HG03457 (cell line): ENCODE data around the gene PSMA7.
"Not testable (repeated sequence)": the region's sequence is repeated elsewhere in the genome, so short reads cannot be mapped to it uniquely, and the experiment has no call there.

Experiments
- ATAC-seq: cut with Tn5 transposase; IDR thresholded peaks from one replicate; pipeline ENCODE4 v1.9.1; 2021; ENCODE audit warnings: moderate number of reproducible peaks; ENCODE audit not compliant: unreplicated experiment

Gene PSMA7

GRCh38 chr20:62121776-62122653 is 21.2 kb downstream of the PSMA7 start, which contains the start of gene LSM14B:
TSS of gene LSM14B (plus strand) at chr20:62122475. CDS start at chr20:62122667, 192 bp downstream.
- peak; percentile 67 for ATAC-seq

- ATAC-seq: peak; percentile 8
Measured at GRCh38 chr20:62120990-62121775, 22.0 kb downstream of the PSMA7 start.

GRCh38 chr20:62120365-62120762 is 22.8 kb downstream of the PSMA7 start:
- no peak for ATAC-seq

- ATAC-seq: no peak
Measured at GRCh38 chr20:62119591-62120364, 23.4 kb downstream of the PSMA7 start.

DNA sequence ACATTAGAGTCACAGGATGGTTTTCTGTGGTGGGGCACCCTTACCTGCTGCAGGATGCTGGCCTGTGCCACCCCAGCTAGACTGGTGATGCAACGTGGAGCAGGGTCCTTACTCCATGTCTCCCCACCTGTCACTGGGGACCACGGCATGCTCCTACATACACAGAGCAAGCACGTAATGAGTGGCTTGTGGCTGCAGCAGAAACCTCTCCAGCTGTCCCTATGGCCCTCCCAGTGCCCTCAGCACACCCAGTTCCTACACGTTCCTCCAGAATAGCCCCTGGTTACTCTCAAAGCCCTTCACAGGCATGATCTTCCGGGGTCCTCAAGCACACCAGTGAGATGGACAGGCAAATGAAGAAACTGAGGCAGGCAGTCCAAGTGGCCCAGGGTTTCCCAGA is 24.1 kb downstream of the PSMA7 start:
- no peak for ATAC-seq

- ATAC-seq: no peak
Measured at GRCh38 chr20:62118113-62119043, 24.8 kb downstream of the PSMA7 start.

DNA sequence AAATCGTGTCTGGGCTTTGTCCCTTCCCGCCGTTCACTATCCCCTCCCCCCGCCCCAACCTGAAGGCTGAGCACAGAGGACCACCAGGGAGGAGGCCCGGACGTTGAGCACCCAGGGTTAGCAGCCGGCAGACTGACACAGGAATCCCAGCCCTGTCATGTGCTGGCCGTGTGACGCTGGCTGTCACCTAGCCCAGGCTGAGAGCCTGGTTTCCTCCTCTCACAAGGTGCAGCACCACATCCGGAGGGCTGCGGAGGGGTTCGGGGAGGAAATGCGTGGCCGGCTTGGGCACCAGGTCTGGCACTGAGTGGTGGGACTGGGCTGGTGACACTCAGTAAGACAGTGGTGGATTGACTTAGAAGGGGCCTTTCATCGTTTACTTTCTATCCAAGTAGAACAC is 25.5 kb downstream of the PSMA7 start:
- no peak for ATAC-seq

DNA sequence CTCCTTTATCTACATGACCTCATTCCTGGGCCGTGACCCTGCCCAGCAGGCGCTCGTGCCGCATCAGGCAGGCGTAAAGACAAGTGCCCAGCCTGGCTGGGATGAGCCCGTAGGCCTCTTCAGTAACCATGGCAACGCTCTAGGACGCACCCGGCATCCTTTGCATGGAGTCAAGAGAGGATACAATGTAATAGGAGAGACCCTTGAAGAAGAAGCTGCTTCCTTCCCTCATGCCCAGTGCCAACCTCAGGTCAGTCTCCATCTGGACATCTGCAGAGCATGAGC is 25.9 kb downstream of the PSMA7 start:
- no peak for ATAC-seq

DNA sequence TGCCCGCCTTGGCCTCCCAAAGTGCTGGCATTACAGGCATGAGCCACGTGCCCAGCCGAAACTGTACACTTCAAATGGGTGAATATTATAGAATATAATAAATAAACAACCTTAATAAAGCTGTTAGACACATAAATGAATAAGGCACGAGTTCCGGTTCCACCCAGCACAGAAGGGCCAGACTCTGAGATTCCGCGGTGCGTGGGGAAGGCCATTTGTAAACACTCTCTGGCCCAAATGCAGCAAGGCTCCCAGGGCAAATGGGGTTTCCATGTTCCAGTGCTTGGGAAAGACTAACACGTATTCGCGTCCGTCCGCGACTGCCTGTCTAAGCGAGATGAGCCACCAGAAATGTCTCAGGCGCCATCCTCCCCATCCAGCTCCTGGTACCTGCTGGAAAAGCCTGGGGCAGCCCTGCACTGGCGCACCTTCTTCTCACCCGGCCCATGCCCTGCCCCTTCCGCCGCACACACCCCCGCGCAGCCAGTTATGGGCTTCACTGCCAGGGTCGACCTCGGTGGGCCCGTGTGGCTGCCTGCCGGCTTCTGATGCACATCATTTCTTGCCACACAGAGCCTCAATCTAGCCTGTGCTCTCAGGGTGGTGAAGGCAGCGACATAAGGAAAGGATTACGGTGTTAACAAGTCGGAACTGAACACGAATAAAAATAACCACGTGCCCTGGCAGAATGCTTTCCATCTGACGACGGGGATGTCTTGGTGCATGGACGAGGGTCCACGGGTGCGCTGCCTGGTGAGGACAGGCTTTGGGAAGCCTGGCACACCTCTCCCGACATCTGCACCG is 26.4 kb downstream of the PSMA7 start:
- no peak for ATAC-seq

DNA sequence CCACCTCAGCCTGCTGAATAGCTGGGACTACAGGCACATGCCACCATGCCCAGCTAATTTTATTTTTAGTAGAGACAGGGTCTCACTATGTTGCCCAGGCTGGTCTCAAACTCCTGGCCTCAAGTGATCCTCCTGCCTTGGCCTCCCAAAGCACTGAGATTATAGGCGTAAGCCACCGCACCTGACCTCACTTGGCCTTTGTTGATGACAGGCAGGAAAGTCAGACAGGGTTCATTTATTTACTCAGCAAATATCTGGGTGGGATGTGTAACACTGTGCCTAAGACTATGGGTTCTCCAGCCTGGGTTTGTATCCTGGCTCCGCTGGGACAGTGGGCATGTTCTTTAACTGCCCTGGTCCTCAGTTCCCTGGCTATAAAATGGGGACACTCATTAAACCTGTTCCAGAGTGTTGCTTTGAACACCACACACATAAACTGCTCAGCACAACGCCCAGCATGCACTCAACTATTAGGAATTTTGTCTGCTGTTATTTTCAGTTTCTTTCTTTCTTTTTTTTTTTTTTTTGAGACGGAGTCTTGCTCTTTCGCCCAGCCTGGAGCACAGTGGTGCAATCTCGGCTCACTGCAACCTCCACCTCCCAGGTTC is 27.3 kb downstream of the PSMA7 start:
- ATAC-seq: not testable (repeated sequence)

DNA sequence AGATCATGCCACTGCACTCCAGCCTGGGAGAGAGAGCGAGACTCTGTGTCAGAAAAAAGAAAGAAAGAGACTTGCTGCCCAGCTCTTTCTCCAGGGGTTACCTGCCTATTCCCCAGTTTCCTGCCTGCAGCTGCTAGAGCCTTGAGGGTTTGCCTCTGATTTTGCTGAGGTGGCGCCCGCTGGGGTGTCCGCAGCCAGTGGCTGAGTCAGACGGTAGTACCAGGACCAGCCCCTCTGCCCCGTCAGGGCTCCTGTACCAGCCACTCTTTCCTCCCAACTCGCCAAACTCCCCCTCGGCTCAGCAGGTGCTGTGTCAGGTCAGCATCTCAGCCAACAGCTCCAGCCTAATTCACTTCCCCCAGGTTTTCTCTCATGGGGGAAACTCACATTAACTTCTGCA is 28.3 kb downstream of the PSMA7 start:
- no peak for ATAC-seq

DNA sequence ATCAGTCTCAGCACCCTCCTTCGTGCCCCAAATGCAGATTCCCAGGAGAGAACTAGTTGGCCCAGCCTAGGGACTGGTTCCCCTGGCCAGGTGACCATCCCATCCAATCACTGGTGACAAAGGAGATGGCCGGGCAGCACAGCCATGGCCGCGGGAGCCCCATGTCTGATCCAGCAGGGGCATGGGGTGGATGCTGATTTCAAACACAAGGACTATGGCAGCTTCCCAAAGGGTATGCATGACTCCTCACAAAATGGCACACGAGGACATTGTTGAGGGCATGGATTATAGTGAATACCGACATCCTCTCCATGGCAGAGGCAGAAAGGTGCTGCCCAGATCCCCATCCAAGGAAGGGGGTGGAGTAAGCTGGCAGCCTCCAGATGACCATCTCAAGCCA is 30.8 kb downstream of the PSMA7 start:
- ATAC-seq: no peak

- ATAC-seq: no peak
Measured at GRCh38 chr20:62111148-62111547, 32.0 kb downstream of the PSMA7 start.

GRCh38 chr20:62105592-62105991 is 37.6 kb downstream of the PSMA7 start:
- no peak for ATAC-seq

- no peak for ATAC-seq
Measured at GRCh38 chr20:62104791-62105345, 38.3 kb downstream of the PSMA7 start.

DNA sequence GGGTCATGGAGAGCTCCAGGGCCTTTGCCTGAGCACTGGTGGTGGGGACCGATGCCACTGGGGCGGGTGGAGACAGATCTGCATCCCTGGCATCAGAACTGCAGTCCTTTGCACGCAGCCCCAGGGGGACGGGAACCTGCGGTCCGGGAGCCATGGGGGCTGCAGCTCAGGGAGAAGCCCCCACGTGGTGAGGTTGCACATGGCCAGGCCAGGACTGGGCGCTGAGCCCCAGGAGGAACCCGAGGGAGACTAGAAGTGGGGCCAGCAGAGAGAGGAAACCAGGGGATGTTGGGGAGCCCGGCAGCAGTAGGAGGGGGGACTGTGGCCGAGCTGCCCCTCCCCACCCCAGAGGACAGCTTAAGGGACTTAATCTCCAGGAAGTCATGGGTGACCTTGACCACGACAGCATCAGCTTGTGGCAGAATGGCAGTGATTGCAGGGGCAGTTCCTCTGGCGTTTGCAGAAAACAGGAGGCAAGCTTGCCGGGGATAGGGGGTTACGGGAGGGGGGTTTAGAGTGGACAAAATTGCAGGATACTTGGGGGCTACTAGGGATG is 38.9 kb downstream of the PSMA7 start:
- ATAC-seq: no peak

GRCh38 chr20:62103508-62104233 is 39.5 kb downstream of the PSMA7 start:
- ATAC-seq: no peak

GRCh38 chr20:62101078-62101477 is 42.1 kb downstream of the PSMA7 start:
- no peak for ATAC-seq
